GM18507 (cell line): ENCODE results near the gene GBE1.

Experiments
- DNase-seq: peaks from one replicate; pipeline ENCODE4 v3.0.0; 2011; ENCODE audit warnings: low read depth; ENCODE audit not compliant: insufficient read length; ENCODE audit errors: extremely low spot score
- FAIRE-seq: peaks from 2 replicates; lab custom pipeline; 2011; peaks lifted over from hg19 to GRCh38; lab: Jason Lieb, UNC

GBE1 gene

GRCh38 chr3:81651139-81651538 lies 110.3 kb downstream of the GBE1 start:
- FAIRE-seq: no peak

GRCh38 chr3:81650187-81650586 lies 111.3 kb downstream of the GBE1 start:
- DNase-seq (no peak), FAIRE-seq (no peak)

More at GRCh38 chr3:81651139-81651538, 110.3 kb downstream of the GBE1 start:
- DNase-seq: no peak

- no peak for FAIRE-seq
- no peak for DNase-seq
Observed at GRCh38 chr3:81645248-81645647, 116.2 kb downstream of the GBE1 start.

GRCh38 chr3:81643721-81644120 lies 117.7 kb downstream of the GBE1 start:
- DNase-seq (no peak), FAIRE-seq (no peak)

- FAIRE-seq: no peak
- DNase-seq: no peak
Observed at GRCh38 chr3:81638480-81638879, 123.0 kb downstream of the GBE1 start.

- FAIRE-seq (no peak), DNase-seq (no peak)
Observed at GRCh38 chr3:81632659-81633058, 128.8 kb downstream of the GBE1 start.

- FAIRE-seq: no peak
- DNase-seq: no peak
Observed at GRCh38 chr3:81624756-81625155, 136.7 kb downstream of the GBE1 start.

- no peak for FAIRE-seq
- DNase-seq: no peak
Observed at GRCh38 chr3:81622395-81622794, 139.1 kb downstream of the GBE1 start.

- DNase-seq: no peak
- no peak for FAIRE-seq
Observed at GRCh38 chr3:81621277-81621676, 140.2 kb downstream of the GBE1 start.

GRCh38 chr3:81620849-81621248 lies 140.6 kb downstream of the GBE1 start:
- DNase-seq (no peak), FAIRE-seq (no peak)

- FAIRE-seq (no peak), DNase-seq (no peak)
Observed at GRCh38 chr3:81612768-81613167, 148.7 kb downstream of the GBE1 start.

GRCh38 chr3:81602781-81603180 lies 158.7 kb downstream of the GBE1 start:
- FAIRE-seq (no peak), DNase-seq (no peak)

- no peak for FAIRE-seq
Observed at GRCh38 chr3:81601707-81602305, 159.6 kb downstream of the GBE1 start.

GRCh38 chr3:81592101-81592500 lies 169.3 kb downstream of the GBE1 start:
- no peak for FAIRE-seq
- no peak for DNase-seq

More at GRCh38 chr3:81601707-81602305, 159.6 kb downstream of the GBE1 start:
- DNase-seq: no peak

- DNase-seq: no peak
Observed at GRCh38 chr3:81585937-81586336, 175.5 kb downstream of the GBE1 start.

GRCh38 chr3:81585056-81585455 lies 176.4 kb downstream of the GBE1 start:
- no peak for FAIRE-seq
- DNase-seq: no peak

More at GRCh38 chr3:81585937-81586336, 175.5 kb downstream of the GBE1 start:
- no peak for FAIRE-seq

- no peak for DNase-seq
- FAIRE-seq: peak; percentile 82
Observed at GRCh38 chr3:81581966-81582599, 179.4 kb downstream of the GBE1 start.

GRCh38 chr3:81580355-81580754 lies 181.1 kb downstream of the GBE1 start:
- FAIRE-seq (no peak), DNase-seq (no peak)

GRCh38 chr3:81579744-81580143 lies 181.7 kb downstream of the GBE1 start:
- DNase-seq: no peak
- no peak for FAIRE-seq

GRCh38 chr3:81572201-81572756 lies 189.2 kb downstream of the GBE1 start:
- no peak for FAIRE-seq
- no peak for DNase-seq

GRCh38 chr3:81568378-81568777 lies 193.1 kb downstream of the GBE1 start:
- no peak for DNase-seq
- FAIRE-seq: no peak
